K562 (cell line): ENCODE measurements around the gene CCDC141. TPM values are rescaled to one million over a fixed set of nuclear protein-coding genes. Genes with fewer than 3 reads are reported as not detected.
A peak's percentile ranks its signal among the peaks of the same experiment; 100 is the strongest.

ENCODE experiments used
- ATAC-seq: fragments of 200-7000 bp; cut with Tn5 transposase; 3 replicates; pipeline ENCODE4 v1.9.1; 2020; ENCODE audit warnings: moderate library complexity
- BruUV-seq: library from RNA; stranded (reverse); fragments of 400-500 nt; replicated peaks from 2 replicates; lab custom pipeline; 2021; lab: Mats Ljungman, UMichigan
- CTCF ChIA-PET: fragments of 300-600 bp; formaldehyde crosslinking; extraction: SDS; loops from one replicate; lab custom pipeline; 2021; ENCODE audit warnings: low intra/inter-chr PET ratio; lab: Yijun Ruan, JAX
- POLR2A ChIA-PET: fragments of 300-600, 350-650 bp; sonication (Branson Sonifier 250); formaldehyde crosslinking; extraction: SDS; loops from one replicate; lab custom pipeline; 2021; ENCODE audit warnings: antibody characterized with exemption, inconsistent platforms; lab: Yijun Ruan, JAX
- DNase-seq, 4 experiments: peaks; one replicate each; pipeline versions ENCODE4 v3.0.0 to v3.0.0-alpha.2; 2011 to 2018; ENCODE audit warnings: low spot score in 3 of 4, mixed read lengths in 3 of 4; ENCODE audit errors: extremely low read depth in 1 of 4
- FAIRE-seq: peaks from 2 replicates; lab custom pipeline; 2011; peaks lifted over from hg19 to GRCh38; lab: Jason Lieb, UNC
- H2AFZ ChIP-seq: 2 replicates; pipeline ENCODE4 v1.6.0; 2011; ENCODE audit warnings: low read depth, low read length, control low read depth, inconsistent platforms
- H3K27ac ChIP-seq: fragments of 200-600 bp; 3 replicates; pipeline ENCODE4 v1.8.0; 2011; ENCODE audit warnings: low read depth, mild to moderate bottlenecking, control low read depth, inconsistent platforms, low read length, moderate library complexity, mixed read lengths; ENCODE audit errors: extremely low read depth
- H3K27me3 ChIP-seq, 2 experiments: fragments of 300-600 bp in 1 of 2; 2 replicates in 1 of 2; 3 replicates in 1 of 2; pipeline versions ENCODE4 v1.6.0 to v1.8.0; 2011; ENCODE audit warnings: inconsistent platforms in 2 of 2, low read length in 2 of 2, mild to moderate bottlenecking in 1 of 2, mixed read lengths in 1 of 2, moderate library complexity in 1 of 2; ENCODE audit not compliant: control insufficient read depth in 2 of 2, insufficient read depth in 2 of 2
- H3K36me3 ChIP-seq: fragments of 300-600 bp; 3 replicates; pipeline ENCODE4 v1.8.0; 2011; ENCODE audit warnings: mild to moderate bottlenecking, low read length, inconsistent platforms; ENCODE audit not compliant: control insufficient read depth, insufficient read depth
- H3K4me1 ChIP-seq, 2 experiments: fragments of 200-600 bp in 1 of 2; replicated peaks in 1 of 2; 2 replicates in 1 of 2; 3 replicates in 1 of 2; pipeline versions ENCODE4 v1.5.1 to v1.8.0; 2011; ENCODE audit warnings: inconsistent platforms in 2 of 2, low read length in 2 of 2, mild to moderate bottlenecking in 1 of 2, mixed read lengths in 1 of 2, moderate library complexity in 1 of 2; ENCODE audit not compliant: control insufficient read depth in 2 of 2, insufficient read depth in 2 of 2
- H3K4me2 ChIP-seq: 2 replicates; pipeline ENCODE4 v1.6.1; 2011; ENCODE audit warnings: low read length, control low read depth, inconsistent platforms, mixed read lengths; ENCODE audit not compliant: insufficient read depth
- H3K4me3 ChIP-seq: fragments of 200-600 bp; sonication (generic), shearing (Covaris generic); 2 replicates; pipeline ENCODE4 v1.5.1; 2016; ENCODE audit warnings: control low read depth, inconsistent platforms
- H3K79me2 ChIP-seq: fragments of 200-600 bp; 3 replicates; pipeline ENCODE4 v1.8.0; 2011; ENCODE audit warnings: low read length, inconsistent platforms; ENCODE audit not compliant: control insufficient read depth, insufficient read depth
- H3K9ac ChIP-seq, 2 experiments: 2 replicates each; pipeline versions ENCODE4 v1.6.0 to v1.6.1; 2011; ENCODE audit warnings: low read depth in 2 of 2, low read length in 2 of 2, control low read depth in 1 of 2, inconsistent platforms in 1 of 2, mild to moderate bottlenecking in 1 of 2, mixed read lengths in 1 of 2; ENCODE audit not compliant: insufficient read depth in 1 of 2
- H3K9me1 ChIP-seq: one replicate; pipeline ENCODE4 v1.6.0; 2011; ENCODE audit warnings: inconsistent platforms, mild to moderate bottlenecking, low read length, moderate library complexity; ENCODE audit not compliant: control insufficient read depth, insufficient read depth
- H3K9me3 ChIP-seq: replicated peaks from 2 replicates; pipeline ENCODE4 v1.5.1; 2011; ENCODE audit warnings: low read depth, low read length, inconsistent platforms; ENCODE audit not compliant: control insufficient read depth, insufficient read depth
- H4K20me1 ChIP-seq: replicated peaks from 2 replicates; pipeline ENCODE4 v1.6.1; 2011; ENCODE audit warnings: low read length, inconsistent platforms, mixed read lengths; ENCODE audit not compliant: control insufficient read depth, insufficient read depth
- FIP1L1 ChIP-seq: fragments of 200-400 bp; formaldehyde crosslinking; IDR thresholded peaks from 2 replicates; pipeline ENCODE4 v1.6.1; 2018; ENCODE audit warnings: mild to moderate bottlenecking, low read depth, low read length; ENCODE audit not compliant: poor library complexity, severe bottlenecking
- MED1 ChIP-seq: sonication (generic); formaldehyde crosslinking; IDR thresholded peaks from 2 replicates; pipeline ENCODE4 v1.8.1; 2023; ENCODE audit warnings: missing genetic modification reagents, borderline replicate concordance
- MIER1 ChIP-seq: fragments of 450-650 bp; IDR thresholded peaks from 2 replicates; pipeline ENCODE4 v1.6.1; 2016; ENCODE audit warnings: antibody characterized with exemption, mild to moderate bottlenecking, low read depth
- PYGO2 ChIP-seq: fragments of 450-650 bp; IDR thresholded peaks from 2 replicates; pipeline ENCODE4 v1.6.1; 2016; ENCODE audit warnings: mild to moderate bottlenecking, missing genetic modification characterization, moderate library complexity, missing compliant biosample characterization
- RERE ChIP-seq: sonication (generic); formaldehyde crosslinking; IDR thresholded peaks from 2 replicates; pipeline ENCODE4 v1.8.0; 2023; ENCODE audit warnings: missing genetic modification reagents, mild to moderate bottlenecking, borderline replicate concordance
- XRCC3 ChIP-seq: fragments of 450-650 bp; IDR thresholded peaks from 2 replicates; pipeline ENCODE4 v1.6.1; 2017; ENCODE audit warnings: mild to moderate bottlenecking, moderate library complexity
- ZNF143 ChIP-seq: sonication (generic); formaldehyde crosslinking; IDR thresholded peaks from 2 replicates; pipeline ENCODE4 v1.9.0; 2022; ENCODE audit warnings: mild to moderate bottlenecking, missing genetic modification reagents
- ZNF263 ChIP-seq: sonication (generic); formaldehyde crosslinking; IDR thresholded peaks from 2 replicates; pipeline ENCODE4 v1.8.0; 2022; ENCODE audit warnings: mild to moderate bottlenecking, missing genetic modification reagents, borderline replicate concordance
- ZNF717 ChIP-seq: fragments of 250-450 bp; sonication (Bioruptor Pico); IDR thresholded peaks from 2 replicates; pipeline ENCODE4 v1.5.0; 2021
- ZNF778 ChIP-seq: fragments of 450-650 bp; formaldehyde crosslinking; IDR thresholded peaks from 2 replicates; pipeline ENCODE4 v1.4.0; 2020; ENCODE audit warnings: mild to moderate bottlenecking, moderate library complexity
- WGBS: fragments of 100-300 bp; shearing (Covaris generic); methylation state at CpG from one replicate; pipeline ENCODE4 v1.1.6; 2016; ENCODE audit warnings: low coverage, mixed read lengths; ENCODE audit not compliant: insufficient coverage; ENCODE audit errors: missing lambda C conversion rate; 5-methylcytosine and 5-hydroxymethylcytosine counted together
- in situ Hi-C: fragments of 300-500 bp; cut with MboI; formaldehyde crosslinking; loops from 4 replicates; pipeline ENCODE4 v1.15.0; 2018; ENCODE audit warnings: inconsistent platforms, mixed read lengths
- intact Hi-C: fragments of 100-400 bp; cut with micrococcal nuclease; formaldehyde crosslinking; loops from 2 replicates; pipeline ENCODE4 v1.14.2; 2022
- polyA plus RNA-seq, 8 experiments: library from polyadenylated mRNA; depleted of rRNA in 4 of 8; stranded (reverse) in 5 of 8; unstranded in 3 of 8; fragments of >200 nt; fragmentation: Nextera tagmentation in 2 of 8; fragmentation: Illumina TruSeq in 1 of 8; extraction: Ambion mirVana in 2 of 8; extraction: Trizol in 1 of 8; gene quantifications; 2 replicates each; pipeline versions ENCODE4 v1.2.1 to v1.2.3, GENCODE V29; 2011 to 2014; ENCODE audit warnings: inconsistent platforms in 1 of 8, missing spikeins in 1 of 8
- total RNA-seq, 7 experiments: library from RNA; depleted of rRNA in 6 of 7; stranded (reverse); fragments of >200 nt in 6 of 7; fragmentation: Illumina TruSeq in 2 of 7; extraction: Trizol in 2 of 7; gene quantifications; 2 replicates each; pipeline versions ENCODE4 v1.2.1 to v1.2.3, GENCODE V29; 2011 to 2021; ENCODE audit warnings: low replicate concordance in 1 of 7

CCDC141 gene
- total and polyA plus RNA-seq, 9 of the 15 experiments (the other 6 are each of a cell fraction or from before 2014, with no cell fraction given): 0.09 TPM; not detected in 8

DNA sequence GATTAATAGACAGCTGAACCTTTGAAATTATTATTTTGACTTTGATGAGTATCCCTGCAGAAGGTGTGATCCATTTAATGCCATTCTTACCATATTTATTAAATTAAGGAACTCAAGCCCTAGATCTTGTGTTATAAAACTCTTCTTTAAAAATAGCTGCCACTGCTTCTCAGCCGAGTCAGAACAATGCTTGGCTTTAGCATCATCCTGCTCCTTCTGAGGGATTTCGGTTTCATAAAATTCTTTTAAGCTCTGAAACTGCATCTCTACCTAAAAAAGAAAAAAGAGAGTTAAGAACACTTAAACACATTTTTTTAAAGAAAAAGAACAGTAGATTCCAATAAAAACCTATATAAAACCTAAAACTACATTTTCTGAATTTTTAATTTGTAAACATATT lies 172.1 kb downstream of the CCDC141 start:
- FAIRE-seq (no peak), DNase-seq (no peak), ATAC-seq (no peak)
- intact Hi-C loops (no loop called here), in situ Hi-C loops (no loop called here)
- no peaks in the 10 kb centered on the region for H3K79me2 ChIP-seq
- WGBS: 0% methylated on average over 2 of the region's 2 CpGs
- no peak overlapping the region for H2AFZ ChIP-seq
- no TSS peak for BruUV-seq
- TF ChIP-seq FIP1L1 (peak; percentile 28), PYGO2 (tag) (no peak)
- ChIA-PET POLR2A (interaction anchor here (1.3 kb wide), 1 partner anchor 11 kb away, joined by 3 read pairs; no protein-coding TSS in a partner anchor), CTCF (no interaction called here)
- H3K9ac ChIP-seq: no peak overlapping the region
- H4K20me1 ChIP-seq: no peaks in the 10 kb centered on the region
- H3K27me3 ChIP-seq: no peaks in the 10 kb centered on the region
- no peaks in the 10 kb centered on the region for H3K36me3 ChIP-seq
- no peak overlapping the region for H3K4me3 ChIP-seq
- no peaks in the 10 kb centered on the region for H3K9me1 ChIP-seq
- H3K27ac ChIP-seq: no peak overlapping the region
- no peak overlapping the region for H3K4me2 ChIP-seq
- no peaks in the 10 kb centered on the region for H3K9me3 ChIP-seq
- H3K4me1 ChIP-seq: no peaks in the 10 kb centered on the region

DNA sequence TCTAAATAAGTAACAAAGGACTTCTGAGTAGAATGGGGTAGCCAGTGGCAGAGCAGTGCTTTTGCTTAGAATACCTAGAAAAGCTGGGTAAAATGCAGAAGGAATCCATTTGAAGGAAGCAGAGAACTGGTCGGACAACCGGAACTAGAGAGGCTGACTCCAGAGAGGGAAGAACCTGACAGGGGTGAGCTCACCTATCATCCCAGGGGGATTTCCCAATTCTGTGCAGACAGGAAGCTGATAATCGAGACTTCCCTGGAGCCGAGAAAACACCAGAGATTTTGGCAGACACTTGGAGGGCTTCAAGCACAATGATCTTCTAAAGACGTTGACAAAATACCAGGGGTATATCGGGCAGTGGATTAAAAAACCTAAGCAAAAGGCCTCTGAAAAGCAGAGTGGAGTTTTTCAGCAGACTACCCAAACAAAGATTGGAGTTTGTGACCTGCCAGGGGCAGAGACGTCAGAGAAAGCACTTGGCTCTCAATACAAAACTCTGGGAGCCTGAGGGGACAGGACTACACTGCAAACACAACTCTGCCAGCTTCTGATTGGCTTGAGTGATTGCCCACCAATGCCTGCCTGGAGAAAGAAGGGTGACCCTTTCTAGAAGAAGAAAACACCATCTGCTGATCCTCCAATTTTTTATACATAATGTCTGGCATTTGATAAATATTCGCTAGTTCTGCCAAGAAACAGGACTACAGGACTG lies 175.3 kb downstream of the CCDC141 start:
- Histone ChIP-seq H3K27me3 (no peaks in the 10 kb centered on the region; a peak in 1 of 5 replicates), H3K4me2 (no peak overlapping the region), H3K9me3 (no peaks in the 10 kb centered on the region), H4K20me1 (no peaks in the 10 kb centered on the region), H3K36me3 (no peaks in the 10 kb centered on the region), H3K4me1 (no peaks in the 10 kb centered on the region), H3K4me3 (no peak overlapping the region), H3K79me2 (no peaks in the 10 kb centered on the region), H3K9me1 (no peaks in the 10 kb centered on the region), H2AFZ (no peak overlapping the region), H3K27ac (no peak overlapping the region), H3K9ac (no peak overlapping the region)
- CTCF ChIA-PET: no interaction called here
- 1% methylated on average over 8 of the region's 8 CpGs for WGBS
- intact Hi-C loops: no loop called here
- ATAC-seq (no peak), FAIRE-seq (no peak), DNase-seq (no peak)
- in situ Hi-C loops: no loop called here
- BruUV-seq: no TSS peak
- POLR2A ChIA-PET: interaction anchor here (0.7 kb wide), 1 partner anchor 726 kb away, joined by 3 read pairs; no protein-coding TSS in a partner anchor
- TF ChIP-seq MIER1 (no peak), ZNF778 (no peak), MED1 (CRISPR knock-in tag) (no peak), ZNF263 (CRISPR knock-in tag) (no peak), ZNF717 (CRISPR knock-in tag) (no peak), XRCC3 (no peak), ZNF143 (no peak), RERE (CRISPR knock-in tag) (no peak)
